Endometrial microvascular endothelial cells (primary cell): ENCODE results near the gene SLC25A38. TPM values are rescaled to one million over a fixed set of nuclear protein-coding genes. Genes with fewer than 3 reads are reported as not detected.
"Not testable (repeated sequence)": the region's sequence is repeated elsewhere in the genome, so short reads cannot be mapped to it uniquely, and the experiment has no call there.

ENCODE experiments used
- in situ Hi-C: cut with HindIII; loops from 2 replicates; pipeline ENCODE4 v1.10.0; 2017; ENCODE audit warnings: low sequenced_read_pairs, low pct_unique_long_range_greater_than_20kb; ENCODE audit errors: inconsistent ontology term
- total RNA-seq: library from RNA; depleted of rRNA; stranded (reverse); fragments of >200 nt; gene quantifications from one replicate; pipeline ENCODE4 v1.2.3, GENCODE V29; 2015; ENCODE audit errors: inconsistent ontology term

Gene SLC25A38
- total RNA-seq, 1 donor from 2014 or later, result 21.6 TPM

DNA sequence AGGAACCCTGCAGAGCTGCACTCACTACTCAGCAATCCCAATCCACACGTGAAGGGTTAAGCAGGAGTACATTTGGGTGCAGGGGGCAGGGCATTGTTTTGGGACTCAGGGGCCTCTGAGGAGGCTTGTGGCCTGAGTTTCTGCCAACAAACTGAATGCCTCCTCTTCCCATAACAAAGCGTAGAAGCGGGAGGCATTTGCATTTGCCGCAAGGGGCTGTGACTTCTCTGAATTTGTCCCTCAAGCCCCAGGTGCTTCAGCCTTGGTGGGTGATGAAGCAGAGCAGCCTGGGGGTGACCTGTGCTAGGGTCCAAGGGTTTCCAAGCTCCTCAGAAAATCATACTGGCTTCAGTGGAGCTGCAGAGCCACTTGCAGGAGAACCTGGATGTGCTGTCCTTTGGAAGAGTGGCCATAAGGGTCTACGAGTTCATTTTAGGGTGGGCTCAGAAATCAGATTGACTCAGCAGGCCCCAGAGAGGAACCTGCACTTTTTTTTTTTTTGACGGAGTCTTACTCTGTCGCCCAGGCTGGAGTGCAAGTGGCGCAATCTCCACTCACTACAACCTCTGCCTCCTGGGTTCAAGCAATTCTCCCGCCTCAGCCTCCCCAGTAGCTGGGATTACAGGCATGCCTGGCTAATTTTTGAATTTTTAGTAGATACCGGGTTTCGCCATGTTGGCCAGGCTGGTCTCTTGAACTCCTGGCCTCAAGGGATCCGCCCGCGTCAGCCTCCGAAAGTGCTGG lies 21.9 kb downstream of the SLC25A38 start:
- in situ Hi-C loops, result no loop called here

- in situ Hi-C loops, result no loop called here
Observed at GRCh38 chr3:39405687-39406367, 22.7 kb downstream of the SLC25A38 start.

DNA sequence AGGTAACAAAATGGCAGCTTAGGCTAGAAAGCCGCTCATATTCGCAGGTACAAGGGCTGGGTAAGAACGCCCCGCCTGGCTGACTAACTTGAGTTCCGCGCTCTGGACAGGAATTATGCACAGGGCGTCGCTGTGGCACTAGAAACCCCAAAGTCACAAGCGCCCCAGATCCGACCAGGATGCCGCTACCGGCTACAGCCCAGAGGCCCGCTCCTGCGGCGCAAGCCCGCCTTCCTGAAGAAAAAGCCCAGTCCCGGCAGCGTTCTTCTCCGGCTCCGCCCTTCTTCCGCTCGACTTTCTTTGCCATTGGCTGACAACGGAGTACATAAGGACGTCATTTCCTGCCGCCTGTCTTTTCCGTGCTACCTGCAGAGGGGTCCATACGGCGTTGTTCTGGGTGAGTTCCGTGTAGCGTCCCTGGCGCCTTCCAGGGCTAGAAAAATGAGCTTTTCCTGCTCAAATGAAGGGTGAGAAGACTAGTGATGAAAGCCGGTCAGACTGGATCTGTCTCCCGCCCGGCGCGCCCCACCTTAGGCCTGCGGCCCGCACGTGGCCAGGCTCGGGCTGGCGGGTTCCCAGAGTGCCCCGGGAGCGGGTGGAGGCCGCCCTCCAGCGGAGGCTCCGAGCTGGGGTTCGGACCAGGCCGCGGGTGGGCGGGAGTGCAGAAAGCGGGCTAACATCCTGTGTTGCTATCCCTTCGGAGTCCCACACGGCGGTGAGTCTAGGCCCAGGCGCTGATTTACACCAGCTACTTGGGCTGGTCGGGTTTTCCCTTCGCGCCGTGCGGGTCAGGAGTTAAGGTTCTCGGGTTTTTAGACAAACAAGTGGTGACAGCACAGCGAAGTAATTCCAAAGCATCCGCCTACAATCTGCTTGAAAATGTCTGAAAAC lies 23.4 kb downstream of the SLC25A38 start, which contains the start of gene RPSA:
TSS of gene RPSA (plus strand) at position 353 of the 891 bp plus-strand sequence. CDS start 934 bp downstream, outside the sequence.
- in situ Hi-C loops, result no loop called here

DNA sequence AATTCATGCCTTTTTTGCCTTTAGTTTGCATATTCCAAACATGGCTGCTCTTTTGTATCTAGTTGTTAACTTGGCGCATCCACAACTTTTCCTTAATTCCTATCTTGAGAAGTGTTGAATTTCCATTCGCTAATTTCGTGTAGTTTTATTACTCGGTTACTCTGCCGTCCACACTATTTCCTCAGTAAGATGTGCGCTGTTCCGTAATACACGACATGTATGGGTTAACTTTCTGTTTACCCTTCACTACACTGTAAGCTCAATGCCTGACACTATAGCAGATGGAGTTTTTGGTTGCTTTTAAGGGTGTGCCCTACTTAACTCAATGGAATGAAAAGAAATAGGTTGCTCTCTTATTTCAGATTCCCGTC lies 24.1 kb downstream of the SLC25A38 start:
- in situ Hi-C loops, result no loop called here

DNA sequence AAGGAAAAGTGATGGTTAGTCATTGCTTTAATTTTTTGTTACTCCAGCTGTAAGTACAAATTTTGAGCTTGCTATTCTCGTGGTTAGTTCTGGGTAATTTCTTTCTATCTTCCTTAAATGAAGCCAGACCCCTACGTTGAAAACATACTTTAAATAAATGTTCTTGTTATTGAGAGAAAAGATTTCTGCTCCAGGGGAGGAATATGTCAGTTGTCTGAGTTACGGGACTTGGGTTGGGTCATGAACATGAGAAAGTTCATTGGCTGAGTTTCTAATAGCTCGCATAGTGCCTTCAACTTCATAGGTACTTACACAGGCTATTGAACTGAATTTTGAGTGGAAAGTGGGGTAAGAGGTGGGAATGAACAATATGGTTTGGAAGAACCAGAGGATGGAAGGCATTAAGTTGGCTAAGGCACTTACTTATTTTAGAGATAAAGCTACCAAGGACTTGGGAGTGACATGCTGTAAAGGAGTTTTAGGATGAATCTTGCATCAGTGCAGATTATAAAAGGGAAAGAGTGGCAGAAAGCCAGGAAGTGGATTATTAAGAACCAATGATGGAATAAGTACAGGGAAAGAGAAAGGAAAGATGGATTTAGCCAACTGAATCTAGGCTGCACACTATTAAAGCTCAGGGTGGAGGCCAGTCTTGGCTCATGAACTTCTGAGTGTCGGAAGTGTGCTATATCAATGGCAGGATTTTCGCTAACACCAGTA lies 24.8 kb downstream of the SLC25A38 start:
- in situ Hi-C loops, result no loop called here

- in situ Hi-C loops, result no loop called here
Observed at GRCh38 chr3:39408493-39409372, 25.6 kb downstream of the SLC25A38 start.

- in situ Hi-C loops, result no loop called here
Observed at GRCh38 chr3:39409514-39410136, 26.5 kb downstream of the SLC25A38 start.

GRCh38 chr3:39410893-39411292 lies 27.7 kb downstream of the SLC25A38 start:
- in situ Hi-C loops, result no loop called here

DNA sequence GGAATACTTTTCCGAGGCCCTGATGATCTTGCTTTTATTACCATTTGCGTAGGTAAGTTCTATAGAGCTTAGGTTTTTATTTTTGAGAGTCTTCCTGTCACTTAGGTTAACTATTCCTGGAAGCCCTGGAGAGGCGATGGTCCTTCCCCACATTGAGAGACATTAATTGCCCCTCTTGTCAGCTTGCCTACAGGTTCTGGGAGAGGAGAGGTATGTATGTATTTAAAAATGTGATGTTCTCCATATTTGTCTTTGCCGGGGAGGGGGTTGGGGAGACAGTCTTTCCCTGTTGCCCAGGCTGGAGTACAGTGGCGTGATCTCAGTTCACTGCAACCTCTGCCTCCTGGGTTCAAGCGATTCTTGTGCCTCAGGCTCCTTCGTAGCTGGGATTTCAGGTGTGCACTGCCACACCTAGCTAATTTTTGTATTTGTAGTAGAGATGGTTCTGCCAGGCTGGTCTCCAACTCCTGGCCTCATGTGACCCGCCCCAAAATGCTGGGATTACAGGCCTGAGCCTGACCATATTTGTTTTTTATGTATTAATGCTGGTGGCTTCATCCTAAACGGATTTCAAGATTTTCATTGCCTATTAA lies 29.6 kb downstream of the SLC25A38 start:
- in situ Hi-C loops, result no loop called here

DNA sequence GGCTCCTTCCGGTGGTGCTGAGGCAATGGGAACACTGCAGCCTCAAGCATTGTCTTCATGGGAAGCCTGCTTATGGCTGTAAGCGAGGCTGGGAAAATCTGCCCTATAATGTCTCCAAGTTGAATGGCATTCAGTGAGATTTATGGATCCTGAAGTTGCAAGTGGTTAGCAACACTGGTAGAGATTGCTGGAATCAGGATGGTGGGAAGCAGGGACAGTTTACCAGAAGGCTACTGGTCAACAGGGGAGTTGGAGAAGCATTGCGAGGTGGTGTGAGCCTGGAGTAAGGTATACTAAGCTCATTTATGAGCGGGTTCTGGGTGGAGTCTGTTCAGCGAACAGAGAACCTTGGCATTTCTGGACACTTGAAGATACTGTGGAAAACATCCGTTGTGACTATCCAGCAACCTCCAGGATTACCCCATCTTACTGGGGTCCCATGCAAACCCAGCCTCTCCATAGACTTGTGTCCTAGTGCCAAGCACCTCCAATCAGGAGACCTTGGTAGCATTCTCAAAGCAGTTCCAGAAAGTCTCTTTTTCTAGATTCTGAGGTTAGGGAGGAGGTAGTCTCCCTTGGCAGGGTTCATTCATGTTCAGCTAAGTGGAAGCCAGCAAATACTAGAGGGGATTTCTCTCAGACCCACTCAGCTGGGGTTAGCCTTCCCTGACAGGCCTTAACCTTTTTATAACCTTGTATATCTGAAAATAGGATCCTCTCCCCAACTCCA lies 30.7 kb downstream of the SLC25A38 start:
- in situ Hi-C loops, result no loop called here

- in situ Hi-C loops, result no loop called here
Observed at GRCh38 chr3:39414421-39414907, 31.3 kb downstream of the SLC25A38 start.

GRCh38 chr3:39415302-39415701 lies 32.1 kb downstream of the SLC25A38 start:
- in situ Hi-C loops, result not testable (repeated sequence)

- in situ Hi-C loops, result no loop called here
Observed at GRCh38 chr3:39415983-39416382, 32.8 kb downstream of the SLC25A38 start.

GRCh38 chr3:39416998-39417397 lies 33.8 kb downstream of the SLC25A38 start:
- in situ Hi-C loops, result not testable (repeated sequence)

- in situ Hi-C loops, result not testable (repeated sequence)
Observed at GRCh38 chr3:39418556-39419225, 35.5 kb downstream of the SLC25A38 start.

GRCh38 chr3:39419742-39420315 lies 36.7 kb downstream of the SLC25A38 start:
- in situ Hi-C loops, result no loop called here
